Lung (tissue), 12 donors: Measurements from ENCODE around the gene UVSSA. TPM values are rescaled to one million over a fixed set of nuclear protein-coding genes. Genes with fewer than 3 reads are reported as not detected.

Experiments
- ATAC-seq: fragments of 200-7000 bp; cut with Tn5 transposase; one replicate; pipeline ENCODE4 v1.9.1; 2020; ENCODE audit warnings: moderate number of reproducible peaks; ENCODE audit not compliant: insufficient read depth, low FRiP score
- DNase-seq, 3 donors: peaks; one replicate each; pipeline ENCODE4 v3.0.0-alpha.2; 2013 to 2017
- H3K27ac ChIP-seq, 2 donors: one replicate each; pipeline ENCODE4 v1.5.1; 2013; ENCODE audit warnings: mild to moderate bottlenecking in 2 of 2, moderate library complexity in 2 of 2, control low read depth in 1 of 2, inconsistent platforms in 1 of 2, low read depth in 1 of 2, low read length in 1 of 2
- H3K27me3 ChIP-seq, 3 donors: one replicate each; pipeline ENCODE4 v1.5.1; 2013; ENCODE audit warnings: low read length in 2 of 3; ENCODE audit not compliant: control insufficient read depth in 3 of 3, insufficient read depth in 3 of 3
- H3K36me3 ChIP-seq, 4 donors: one replicate each; pipeline ENCODE4 v1.5.1; 2013; ENCODE audit warnings: low read length in 4 of 4, mild to moderate bottlenecking in 1 of 4, moderate library complexity in 1 of 4; ENCODE audit not compliant: control insufficient read depth in 4 of 4, insufficient read depth in 4 of 4
- H3K4me1 ChIP-seq, 5 donors: one replicate each; pipeline ENCODE4 v1.5.1; 2013; ENCODE audit warnings: low read length in 5 of 5, mild to moderate bottlenecking in 2 of 5, moderate library complexity in 1 of 5; ENCODE audit not compliant: control insufficient read depth in 5 of 5, insufficient read depth in 5 of 5
- H3K4me3 ChIP-seq: one replicate; pipeline ENCODE4 v1.5.1; 2013; ENCODE audit warnings: mild to moderate bottlenecking, control low read depth, moderate library complexity
- H3K9ac ChIP-seq, 2 donors: one replicate each; pipeline ENCODE4 v1.5.1; 2013; ENCODE audit warnings: low read length in 2 of 2, control low read depth in 1 of 2; ENCODE audit not compliant: insufficient read depth in 1 of 2
- H3K9me3 ChIP-seq, 4 donors: one replicate each; pipeline ENCODE4 v1.5.1; 2013; ENCODE audit warnings: low read length in 3 of 4, mild to moderate bottlenecking in 1 of 4, moderate library complexity in 1 of 4; ENCODE audit not compliant: control insufficient read depth in 4 of 4, insufficient read depth in 3 of 4
- whole genome bisulfite sequencing, 2 donors: extraction: QIAGEN DNeasy Blood & Tissue Kit; methylation state at CpG; one replicate each; pipeline ENCODE4 v1.1.7; 2013; 5-methylcytosine and 5-hydroxymethylcytosine counted together
- polyA plus RNA-seq, 2 donors: library from polyadenylated mRNA; stranded (reverse); fragments of 200-250 nt; gene quantifications; one replicate each; pipeline ENCODE4 v1.2.1, GENCODE V29; 2013
- total RNA-seq, 2 donors: library from RNA; depleted of rRNA in 1 of 2; stranded (reverse); fragments of >200 nt in 1 of 2; gene quantifications; one replicate each; pipeline ENCODE4 v1.2.1, GENCODE V29; 2014 to 2021
- TF ChIP-seq, protein P1 (sequence below): IDR thresholded peaks from 2 replicates; pipeline ENCODE4 v1.5.1; 2012; ENCODE audit warnings: mild to moderate bottlenecking; ENCODE audit errors: control extremely low read depth, extremely low read depth
- donor health status: control.
- donor health status: control.
- donor health status: Bipolar disorder and iron deficiency.
- donor health status: healthy.
- donor health status: DM: yes; HTN: yes; CAD: no.

The UVSSA gene
- total and polyA plus RNA-seq, 4 donors = 9.8 to 50.9 (median 17.7) TPM

DNA sequence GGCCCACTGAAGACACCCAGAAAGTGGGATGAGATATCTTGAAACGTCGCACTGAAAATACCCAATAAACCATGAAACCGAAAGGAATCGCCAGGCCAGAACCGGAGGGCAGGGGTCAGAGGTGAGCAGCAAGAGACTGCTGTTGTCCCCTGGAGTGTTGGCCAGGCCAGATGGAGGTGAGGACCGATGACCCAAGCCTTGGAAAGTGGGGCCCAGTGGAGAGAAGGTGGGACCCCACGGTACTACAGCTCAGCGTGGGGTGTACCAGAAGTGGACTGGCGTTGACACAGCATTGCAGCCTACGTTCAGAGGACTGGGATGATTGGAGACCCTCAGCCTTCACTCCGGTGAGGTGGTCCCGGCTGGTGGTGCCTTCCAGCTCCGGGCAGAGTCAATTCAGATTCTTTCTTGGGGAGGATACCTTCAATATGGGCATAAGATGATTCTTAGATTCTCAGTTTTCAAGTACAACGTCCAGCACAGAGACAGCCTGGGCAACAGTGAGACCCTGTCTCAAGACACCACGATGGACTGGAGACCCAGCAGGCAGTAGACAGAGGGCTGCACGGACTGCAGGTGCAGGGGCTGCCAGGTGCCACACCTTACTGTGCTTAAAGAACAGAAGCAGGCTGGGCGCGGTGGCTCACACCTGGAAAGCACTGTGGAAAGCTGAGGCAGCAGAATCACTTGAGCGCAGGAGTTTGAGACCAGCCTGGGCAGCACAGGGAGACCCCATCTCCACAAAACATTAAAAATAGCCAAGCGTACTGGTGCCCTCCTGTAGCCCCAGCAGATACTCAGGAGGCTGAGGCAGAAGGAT lies 34.0 kb upstream of the UVSSA start:
- no peak for DNase-seq
- H3K9ac ChIP-seq = no peak overlapping the region
- no peaks in the 10 kb centered on the region for H3K9me3 ChIP-seq
- H3K27me3 ChIP-seq = no peaks in the 10 kb centered on the region
- TF ChIP-seq, protein P1, sequence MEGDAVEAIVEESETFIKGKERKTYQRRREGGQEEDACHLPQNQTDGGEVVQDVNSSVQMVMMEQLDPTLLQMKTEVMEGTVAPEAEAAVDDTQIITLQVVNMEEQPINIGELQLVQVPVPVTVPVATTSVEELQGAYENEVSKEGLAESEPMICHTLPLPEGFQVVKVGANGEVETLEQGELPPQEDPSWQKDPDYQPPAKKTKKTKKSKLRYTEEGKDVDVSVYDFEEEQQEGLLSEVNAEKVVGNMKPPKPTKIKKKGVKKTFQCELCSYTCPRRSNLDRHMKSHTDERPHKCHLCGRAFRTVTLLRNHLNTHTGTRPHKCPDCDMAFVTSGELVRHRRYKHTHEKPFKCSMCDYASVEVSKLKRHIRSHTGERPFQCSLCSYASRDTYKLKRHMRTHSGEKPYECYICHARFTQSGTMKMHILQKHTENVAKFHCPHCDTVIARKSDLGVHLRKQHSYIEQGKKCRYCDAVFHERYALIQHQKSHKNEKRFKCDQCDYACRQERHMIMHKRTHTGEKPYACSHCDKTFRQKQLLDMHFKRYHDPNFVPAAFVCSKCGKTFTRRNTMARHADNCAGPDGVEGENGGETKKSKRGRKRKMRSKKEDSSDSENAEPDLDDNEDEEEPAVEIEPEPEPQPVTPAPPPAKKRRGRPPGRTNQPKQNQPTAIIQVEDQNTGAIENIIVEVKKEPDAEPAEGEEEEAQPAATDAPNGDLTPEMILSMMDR = no peak
- peaks cover 3 to 49% (median 37%) of the 10 kb centered on the region in 4 donors for H3K36me3 ChIP-seq
- H3K4me1 ChIP-seq = peaks cover 6 to 28% (median 23%) of the 10 kb centered on the region in 5 donors
- WGBS, 2 donors = 97% methylated on average over 20 of the region's 20 CpGs
- no peak for ATAC-seq
- no peak overlapping the region for H3K27ac ChIP-seq
- no peak overlapping the region for H3K4me3 ChIP-seq

- 97 to 98% methylated on average over 28 of the region's 28 CpGs for WGBS, 2 donors
- Histone ChIP-seq H3K9ac (no peak overlapping the region), H3K9me3 (peaks cover 0 to 3% (median 0%) of the 10 kb centered on the region in 4 donors), H3K4me1 (peaks cover 0 to 11% (median 4%) of the 10 kb centered on the region in 5 donors), H3K27me3 (no peaks in the 10 kb centered on the region), H3K27ac (no peak overlapping the region), H3K4me3 (no peak overlapping the region), H3K36me3 (peaks cover 3 to 63% (median 44%) of the 10 kb centered on the region in 4 donors)
- DNase-seq (no peak), ATAC-seq (no peak)
- TF ChIP-seq, protein P1 = no peak
Observed at GRCh38 chr4:1315306-1315705, 31.7 kb upstream of the UVSSA start.

- DNase-seq = no peak
- TF ChIP-seq, protein P1 = no peak
- Histone ChIP-seq H3K36me3 (peaks cover 3 to 63% (median 44%) of the 10 kb centered on the region in 4 donors), H3K27me3 (no peaks in the 10 kb centered on the region), H3K9ac (no peak overlapping the region), H3K9me3 (peaks cover 0 to 3% (median 0%) of the 10 kb centered on the region in 4 donors), H3K27ac (no peak overlapping the region), H3K4me1 (peaks cover 0 to 4% (median 0%) of the 10 kb centered on the region in 5 donors), H3K4me3 (no peak overlapping the region)
- no peak for ATAC-seq
- WGBS, 2 donors = 89 to 93% methylated on average over 27 of the region's 27 CpGs
Observed at GRCh38 chr4:1315836-1316536, 31.0 kb upstream of the UVSSA start.
